GM19438 (cell line): ENCODE measurements around the gene PDE1A.
"Not testable (repeated sequence)": the region's sequence is repeated elsewhere in the genome, so short reads cannot be mapped to it uniquely, and the experiment has no call there.

Source experiments
- ATAC-seq: cut with Tn5 transposase; IDR thresholded peaks from one replicate; pipeline ENCODE4 v1.9.1; 2021; ENCODE audit warnings: low read depth; ENCODE audit not compliant: unreplicated experiment

PDE1A gene

GRCh38 chr2:182291296-182291695, 135.5 kb downstream of the PDE1A start:
- no peak for ATAC-seq

- ATAC-seq, result no peak
These were observed 143.3 kb downstream of the PDE1A start for GRCh38 chr2:182283512-182283911.

GRCh38 chr2:182281276-182281675, 145.6 kb downstream of the PDE1A start:
- no peak for ATAC-seq

- ATAC-seq, result no peak
These were observed 146.7 kb downstream of the PDE1A start for GRCh38 chr2:182280118-182280517.

GRCh38 chr2:182276662-182277061, 150.2 kb downstream of the PDE1A start:
- not testable (repeated sequence) for ATAC-seq

GRCh38 chr2:182267971-182268370, 158.9 kb downstream of the PDE1A start:
- no peak for ATAC-seq

- ATAC-seq, result no peak
These were observed 159.9 kb downstream of the PDE1A start for GRCh38 chr2:182266909-182267308.

GRCh38 chr2:182265718-182266117, 161.1 kb downstream of the PDE1A start:
- ATAC-seq, result no peak

- ATAC-seq, result no peak
These were observed 164.9 kb downstream of the PDE1A start for GRCh38 chr2:182261860-182262387.

- no peak for ATAC-seq
These were observed 167.1 kb downstream of the PDE1A start for GRCh38 chr2:182259629-182260150.

- ATAC-seq, result no peak
These were observed 174.3 kb downstream of the PDE1A start for GRCh38 chr2:182252534-182252933.

- ATAC-seq, result no peak
These were observed 177.9 kb downstream of the PDE1A start for GRCh38 chr2:182248898-182249297.

GRCh38 chr2:182248362-182248761, 178.5 kb downstream of the PDE1A start:
- ATAC-seq, result no peak

GRCh38 chr2:182247831-182248230, 179.0 kb downstream of the PDE1A start:
- ATAC-seq, result no peak

GRCh38 chr2:182245963-182246362, 180.9 kb downstream of the PDE1A start:
- ATAC-seq, result no peak

GRCh38 chr2:182242609-182243008, 184.2 kb downstream of the PDE1A start:
- ATAC-seq, result no peak

- no peak for ATAC-seq
These were observed 184.9 kb downstream of the PDE1A start for GRCh38 chr2:182241936-182242335.

GRCh38 chr2:182240862-182241371, 185.9 kb downstream of the PDE1A start:
- ATAC-seq, result peak; percentile 100

- no peak for ATAC-seq
These were observed 196.3 kb downstream of the PDE1A start for GRCh38 chr2:182230561-182230960.

- no peak for ATAC-seq
These were observed 197.5 kb downstream of the PDE1A start for GRCh38 chr2:182229297-182229696.

- no peak for ATAC-seq
These were observed 198.1 kb downstream of the PDE1A start for GRCh38 chr2:182228741-182229140.

GRCh38 chr2:182228073-182228473, 198.8 kb downstream of the PDE1A start:
- ATAC-seq, result no peak

GRCh38 chr2:182226807-182227206, 200.0 kb downstream of the PDE1A start:
- no peak for ATAC-seq
